A549 treated with dexamethasone at 1 μM for 4 hours (cell line): Measurements from ENCODE around the gene ANXA9. TPM values are rescaled to one million over a fixed set of nuclear protein-coding genes. Genes with fewer than 3 reads are reported as not detected.

Source experiments
- total RNA-seq: library from RNA; stranded (reverse); fragments of 200-300 nt; extraction: Qiagen RNA extraction; gene quantifications from 5 replicates; pipeline ENCODE4 v1.2.3, GENCODE V29; 2022

Gene ANXA9
- 0.71 to 1.2 TPM (median 0.89 TPM) in 5 replicates for total RNA-seq

DNA sequence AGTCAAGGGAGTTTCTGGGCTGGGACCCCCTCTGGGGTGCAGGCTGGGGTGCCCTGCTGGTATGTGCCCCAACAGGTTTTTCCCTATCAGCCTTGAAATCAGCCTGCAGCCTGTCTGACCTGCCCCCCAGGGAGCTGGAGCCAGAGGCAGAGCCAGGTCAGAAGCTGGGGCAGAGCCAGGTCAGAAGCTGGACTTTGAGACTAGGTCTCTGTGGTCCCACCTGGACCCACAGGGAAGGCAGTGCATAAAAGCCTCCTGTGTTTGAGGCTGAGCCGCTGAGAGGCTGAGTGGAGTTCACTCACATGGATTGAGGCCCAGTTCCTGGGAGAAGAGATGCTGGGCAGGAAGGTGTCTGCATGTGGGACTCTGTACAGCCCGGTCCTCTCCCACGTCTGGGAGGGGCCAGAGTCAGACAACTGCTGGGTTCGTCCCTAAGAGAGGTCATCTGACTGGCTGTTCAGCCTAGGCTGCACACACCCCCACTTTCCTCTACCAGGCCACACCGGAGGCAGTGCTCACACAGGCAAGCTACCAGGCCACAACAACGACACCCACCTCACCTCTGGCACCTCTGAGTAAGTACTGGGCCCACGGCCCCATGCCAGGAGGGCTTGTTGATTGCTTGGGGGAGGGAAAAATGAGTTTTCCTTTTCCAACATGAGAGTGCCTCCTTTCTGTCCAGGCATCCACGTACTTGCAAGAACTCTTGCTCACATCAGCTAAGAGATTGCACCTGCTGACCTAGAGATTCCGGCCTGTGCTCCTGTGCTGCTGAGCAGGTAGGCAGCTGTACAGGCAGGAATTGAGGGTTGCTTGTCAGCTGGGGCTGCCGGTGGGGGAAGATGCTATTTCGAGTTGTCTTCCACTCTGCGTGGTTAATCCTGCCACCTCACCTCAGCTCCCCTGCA, at the start of gene ANXA9:
Gene ANXA9, plus strand, starts transcription at position 488 of the 908 bp plus-strand sequence. CDS start 814 bp downstream, outside the sequence.

DNA sequence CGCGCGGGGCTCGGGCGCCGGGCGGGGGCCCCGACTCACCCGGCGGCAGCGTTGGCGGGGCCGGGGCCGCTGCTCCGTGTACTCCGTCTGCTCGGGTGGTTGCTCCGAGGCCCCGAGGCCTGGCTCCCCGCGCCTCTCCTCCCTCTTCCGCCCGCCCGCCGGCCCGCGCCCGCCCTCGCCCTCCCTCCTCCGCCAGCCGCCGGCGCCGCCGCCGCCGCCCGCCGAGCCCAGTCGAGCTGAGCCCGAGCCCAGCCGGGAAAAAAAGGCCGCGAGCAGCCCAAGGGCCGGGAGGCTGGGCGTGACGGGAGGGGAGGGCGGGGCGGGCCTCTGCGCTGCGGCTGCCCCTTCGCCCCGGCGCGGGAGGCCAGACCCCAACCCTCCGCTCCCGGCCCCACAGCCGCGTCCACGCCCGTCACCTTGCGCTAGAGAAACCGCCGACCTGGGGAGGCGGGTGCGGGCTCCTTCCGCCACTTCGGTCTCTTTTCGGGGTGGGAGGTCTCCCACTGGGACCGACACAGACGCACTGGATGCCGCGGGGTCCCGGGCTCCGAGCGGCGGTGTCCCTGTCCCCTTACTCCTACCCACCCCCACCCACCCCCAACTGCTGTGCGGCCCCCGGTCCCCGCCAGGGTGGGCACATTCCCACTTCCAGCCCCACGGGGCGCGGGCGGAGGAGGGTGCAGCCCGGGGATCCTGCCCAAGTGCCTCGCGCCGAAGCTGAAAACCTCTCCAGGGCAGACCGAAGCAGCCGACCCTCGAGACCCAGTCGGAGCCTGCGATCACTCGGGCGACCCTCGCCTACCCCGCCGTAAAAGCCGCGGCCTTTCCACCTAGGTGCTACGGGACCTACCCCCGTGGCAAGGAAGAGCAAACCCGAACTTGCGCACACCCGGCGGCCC, 7.3 kb upstream of the ANXA9 start, which contains the start of gene CERS2:
Gene CERS2, minus strand, starts transcription at position 256 of the 899 bp plus-strand sequence. CDS start 5,745 bp downstream, outside the sequence.

GRCh38 chr1:151006327-151007052, 24.4 kb downstream of the ANXA9 start, which contains the start of gene MINDY1:
TSS of gene MINDY1 (minus strand) at chr1:151006902. CDS start at chr1:151002617, 4,285 bp downstream.

DNA sequence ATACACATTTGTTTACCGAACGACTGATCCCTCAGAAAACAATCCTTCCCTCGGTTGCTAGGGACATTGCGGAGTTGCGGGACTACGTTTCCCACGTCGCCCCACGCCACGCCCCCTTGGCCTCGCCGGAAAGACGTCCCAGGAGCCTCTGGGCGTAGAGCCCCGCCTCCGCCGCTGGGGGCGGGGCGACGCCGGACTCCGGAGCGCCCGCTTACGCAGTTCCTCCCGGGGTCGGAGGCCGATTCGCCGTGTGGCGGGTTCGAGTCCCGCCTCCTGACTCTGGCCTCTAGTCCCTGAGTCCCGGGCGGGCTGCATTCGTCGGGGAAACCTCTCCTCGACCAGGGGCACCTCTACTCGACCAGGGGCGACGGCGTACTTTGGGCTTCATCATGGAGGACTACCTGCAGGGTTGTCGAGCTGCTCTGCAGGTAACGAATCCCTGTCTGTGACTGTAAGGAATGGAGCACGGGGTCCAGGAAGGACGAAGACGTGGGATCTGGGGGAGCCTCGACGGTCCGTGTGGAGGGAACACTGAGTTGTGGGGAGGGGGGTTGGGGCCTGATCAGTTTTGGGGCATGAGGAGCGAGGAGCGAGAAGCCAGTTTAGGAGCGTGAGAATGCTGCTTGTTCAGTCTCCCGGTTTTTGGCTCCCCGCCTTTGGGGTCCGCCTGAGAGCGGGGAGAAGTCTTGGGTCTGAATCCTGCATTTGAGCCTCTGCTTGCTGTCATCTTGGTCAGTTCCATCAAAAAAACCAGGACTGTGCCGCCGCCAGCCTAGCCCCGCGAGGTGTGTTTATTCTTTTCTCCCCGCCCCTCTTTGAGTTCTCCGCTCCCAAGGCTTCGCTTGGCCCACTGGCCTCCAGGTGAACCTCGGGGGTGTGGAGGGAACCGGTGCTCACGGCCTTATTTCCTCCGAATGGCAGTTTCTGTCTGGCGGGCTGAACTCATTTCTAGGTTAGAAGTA, 26.4 kb downstream of the ANXA9 start, which contains the start of gene PRUNE1:
Gene PRUNE1, plus strand, starts transcription at position 206 of the 962 bp plus-strand sequence. Its CDS starts 184 bp downstream, at position 390.

GRCh38 chr1:151036356-151036755, 54.3 kb downstream of the ANXA9 start, which contains the start of gene BNIPL:
TSS of gene BNIPL (plus strand) at chr1:151036586. CDS start at chr1:151036726, 140 bp downstream.

Other genes starting within 250 kb of the ANXA9 start
- 15.1 to 17.0 TPM (median 16.4 TPM) in 5 replicates for gene CTSS, start 216.5 kb upstream of the ANXA9 start, total RNA-seq
- 1.2 to 2.1 TPM (median 1.7 TPM) in 5 replicates for gene CTSK, start 174.0 kb upstream of the ANXA9 start, total RNA-seq
- gene ARNT, start 105.7 kb upstream of the ANXA9 start, total RNA-seq: 9.3 to 15.0 TPM (median 14.1 TPM) in 5 replicates
- not detected in 5 replicates for gene CTXND2, start 95.2 kb upstream of the ANXA9 start, total RNA-seq
- gene SETDB1, start 55.9 kb upstream of the ANXA9 start, total RNA-seq: 21.6 to 27.7 TPM (median 24.1 TPM) in 5 replicates
- 239 to 260 TPM (median 257 TPM) in 5 replicates for gene CERS2, start 7.5 kb upstream of the ANXA9 start, total RNA-seq
- 2.5 to 3.9 TPM (median 3.3 TPM) in 5 replicates for gene MINDY1, start 24.6 kb downstream of the ANXA9 start, total RNA-seq
- 14.7 to 18.6 TPM (median 17.8 TPM) in 5 replicates for gene PRUNE1, start 26.2 kb downstream of the ANXA9 start, total RNA-seq
- 0.07 to 0.17 TPM (median 0.11 TPM) in 4 of 5 replicates, not detected in the other for gene BNIPL, start 54.3 kb downstream of the ANXA9 start, total RNA-seq
- gene C1orf56, start 65.5 kb downstream of the ANXA9 start, total RNA-seq: 5.6 to 8.1 TPM (median 6.4 TPM) in 5 replicates
- gene CDC42SE1, start 77.3 kb downstream of the ANXA9 start, total RNA-seq: 88.2 to 91.9 TPM (median 89.9 TPM) in 5 replicates
- 11.9 to 15.4 TPM (median 14.5 TPM) in 5 replicates for gene MLLT11, start 78.1 kb downstream of the ANXA9 start, total RNA-seq
- gene GABPB2, start 88.5 kb downstream of the ANXA9 start, total RNA-seq: 2.6 to 3.9 TPM (median 3.8 TPM) in 5 replicates
- 1.5 to 2.3 TPM (median 1.5 TPM) in 5 replicates for gene SEMA6C, start 164.3 kb downstream of the ANXA9 start, total RNA-seq
- not detected in 5 replicates for gene TNFAIP8L2, start 174.4 kb downstream of the ANXA9 start, total RNA-seq
- gene LYSMD1, start 183.6 kb downstream of the ANXA9 start, total RNA-seq: 5.2 to 7.3 TPM (median 7.1 TPM) in 5 replicates
- 45.2 to 49.4 TPM (median 47.4 TPM) in 5 replicates for gene SCNM1, start 183.9 kb downstream of the ANXA9 start, total RNA-seq
- gene TMOD4, start 193.7 kb downstream of the ANXA9 start, total RNA-seq: 0.23 to 0.43 TPM (median 0.35 TPM) in 3 of 5 replicates, not detected in the others
- gene VPS72, start 207.9 kb downstream of the ANXA9 start, total RNA-seq: 49.1 to 77.7 TPM (median 52.5 TPM) in 5 replicates
- gene PIP5K1A, start 216.3 kb downstream of the ANXA9 start, total RNA-seq: 57.0 to 64.9 TPM (median 60.7 TPM) in 5 replicates